ENCODE measurements around the gene RAI1.

The RAI1 gene

DNA sequence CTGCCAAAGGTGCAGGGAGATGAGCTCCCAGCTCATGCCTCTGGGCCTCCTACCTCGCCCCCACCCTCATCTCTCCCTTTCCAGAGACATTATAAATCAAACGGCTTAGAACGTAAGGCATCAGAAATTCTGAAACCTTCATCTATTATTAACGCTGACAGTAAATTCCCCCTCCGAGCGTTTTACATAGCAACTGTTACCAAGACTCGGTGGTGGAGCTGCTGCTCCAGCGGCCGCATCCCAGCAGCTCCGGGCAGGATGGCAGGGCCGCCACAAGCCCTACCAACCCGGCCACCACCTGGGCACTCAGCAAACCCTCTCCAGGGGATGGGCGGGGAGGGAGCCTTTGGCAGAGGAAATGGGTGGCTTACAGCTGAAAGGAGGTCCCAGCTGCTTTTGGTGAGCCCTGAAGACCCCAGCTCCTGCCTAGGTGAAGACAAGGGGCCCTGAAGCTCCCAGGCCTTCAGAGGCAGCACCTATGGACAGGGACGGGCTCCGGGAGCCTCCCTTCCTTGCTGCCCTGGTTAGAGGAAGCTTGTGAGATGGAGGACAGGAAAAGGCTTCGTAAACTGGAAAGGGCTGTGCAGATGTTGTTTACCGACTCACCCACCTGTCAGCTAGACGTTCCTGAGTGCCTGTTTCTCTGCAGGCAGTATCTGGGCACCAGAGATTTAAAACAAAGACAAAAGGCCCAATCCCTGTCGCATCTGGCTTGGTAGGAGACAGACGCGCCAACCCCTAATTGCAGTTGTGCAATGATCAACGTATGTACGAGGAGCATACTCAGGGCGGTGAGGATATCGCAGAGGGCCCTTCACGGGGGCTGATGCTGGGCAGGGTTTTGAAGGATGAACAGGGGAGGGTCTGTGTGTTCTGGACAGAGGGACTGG, 76.9 kb downstream of the RAI1 start:
- Mint-ChIP-seq H3K27ac (peak overlapping the region; percentile 81), H3K4me3 (peak overlapping the region; percentile 76), H3K36me3 (no peaks in the 10 kb centered on the region), H3K9me3 (ENCODE audit: low read depth) (no peaks in the 10 kb centered on the region), H3K27me3 (no peaks in the 10 kb centered on the region), H3K4me1 (ENCODE audit: low read depth) (peaks cover 58% of the 10 kb centered on the region)

GRCh38 chr17:17758941-17759563, 77.8 kb downstream of the RAI1 start:
- H3K4me1 Mint-ChIP-seq (ENCODE audit: low read depth): peaks cover 58% of the 10 kb centered on the region
- H3K9me3 Mint-ChIP-seq (ENCODE audit: low read depth): no peaks in the 10 kb centered on the region
- H3K4me3 Mint-ChIP-seq: no peak overlapping the region
- H3K27me3 Mint-ChIP-seq: no peaks in the 10 kb centered on the region
- H3K27ac Mint-ChIP-seq: peak overlapping the region; percentile 61
- no peaks in the 10 kb centered on the region for H3K36me3 Mint-ChIP-seq

DNA sequence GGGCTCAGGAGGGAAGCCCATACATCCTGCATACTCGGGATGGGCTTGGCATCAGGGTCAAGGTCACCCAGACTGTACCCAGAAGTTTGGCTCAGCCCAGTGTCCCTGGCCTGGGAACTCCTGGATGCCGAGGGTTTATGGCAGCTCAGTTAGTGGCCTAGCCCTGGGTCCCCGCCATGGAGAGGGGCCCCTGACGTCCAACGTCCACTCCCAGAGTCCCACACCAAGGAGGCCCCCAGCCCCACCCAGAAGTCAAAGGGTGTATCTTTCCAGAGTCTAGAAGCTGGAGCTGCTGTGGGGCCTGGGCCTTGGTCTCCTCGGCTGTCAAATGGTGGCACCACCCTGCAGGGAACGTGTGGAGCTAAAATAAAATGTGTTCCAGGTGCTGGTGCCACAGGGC, 79.1 kb downstream of the RAI1 start:
- no peaks in the 10 kb centered on the region for H3K36me3 Mint-ChIP-seq
- no peak overlapping the region for H3K4me3 Mint-ChIP-seq
- H3K27ac Mint-ChIP-seq: no peak overlapping the region
- peaks cover 54% of the 10 kb centered on the region for H3K4me1 Mint-ChIP-seq (ENCODE audit: low read depth)
- no peaks in the 10 kb centered on the region for H3K27me3 Mint-ChIP-seq
- no peaks in the 10 kb centered on the region for H3K9me3 Mint-ChIP-seq (ENCODE audit: low read depth)

DNA sequence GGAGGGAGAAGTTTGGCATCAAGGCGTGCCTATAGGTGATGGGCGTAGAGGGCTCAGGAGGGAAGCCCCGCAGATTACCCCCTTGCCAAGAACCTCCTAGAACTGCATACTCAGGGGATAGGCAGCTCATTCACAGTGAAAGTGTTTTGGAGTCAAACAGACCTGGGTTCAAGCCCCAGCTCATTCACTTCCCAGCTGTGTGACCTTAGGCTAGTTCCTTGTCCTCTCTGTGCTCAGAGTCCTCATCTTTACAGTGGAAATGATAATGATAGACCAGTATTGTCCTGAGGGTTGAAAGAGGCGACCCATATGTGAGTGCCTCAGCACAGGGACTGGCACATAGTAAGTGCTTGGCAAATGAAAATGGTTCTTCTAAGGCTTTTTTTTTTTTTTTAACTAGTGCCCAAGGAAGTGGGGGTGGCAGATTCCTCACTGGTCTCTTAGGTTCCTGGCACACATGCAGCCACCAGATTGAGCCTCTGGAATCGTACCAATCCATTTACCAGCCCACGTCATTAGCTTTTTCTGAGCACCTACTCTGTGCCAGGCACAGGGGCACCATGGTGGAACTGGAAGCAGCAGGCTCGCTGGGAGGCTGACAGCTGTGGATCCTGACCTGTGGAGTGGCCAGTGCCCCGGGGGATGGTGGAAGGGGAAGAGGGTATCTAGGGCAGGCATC, 79.8 kb downstream of the RAI1 start:
- peaks cover 53% of the 10 kb centered on the region for H3K4me1 Mint-ChIP-seq (ENCODE audit: low read depth)
- no peak overlapping the region for H3K27ac Mint-ChIP-seq
- H3K27me3 Mint-ChIP-seq: no peaks in the 10 kb centered on the region

GRCh38 chr17:17761894-17762743, 80.9 kb downstream of the RAI1 start:
- H3K4me1 Mint-ChIP-seq (ENCODE audit: low read depth): peaks cover 51% of the 10 kb centered on the region
- no peak overlapping the region for H3K27ac Mint-ChIP-seq
- H3K36me3 Mint-ChIP-seq: no peaks in the 10 kb centered on the region
- H3K4me3 Mint-ChIP-seq: no peak overlapping the region
- no peaks in the 10 kb centered on the region for H3K9me3 Mint-ChIP-seq (ENCODE audit: low read depth)
- no peaks in the 10 kb centered on the region for H3K27me3 Mint-ChIP-seq

More for the DNA sequence above, 79.8 kb downstream of the RAI1 start:
- H3K9me3 Mint-ChIP-seq (ENCODE audit: low read depth): no peaks in the 10 kb centered on the region
- H3K4me3 Mint-ChIP-seq: no peak overlapping the region
- H3K36me3 Mint-ChIP-seq: no peaks in the 10 kb centered on the region

DNA sequence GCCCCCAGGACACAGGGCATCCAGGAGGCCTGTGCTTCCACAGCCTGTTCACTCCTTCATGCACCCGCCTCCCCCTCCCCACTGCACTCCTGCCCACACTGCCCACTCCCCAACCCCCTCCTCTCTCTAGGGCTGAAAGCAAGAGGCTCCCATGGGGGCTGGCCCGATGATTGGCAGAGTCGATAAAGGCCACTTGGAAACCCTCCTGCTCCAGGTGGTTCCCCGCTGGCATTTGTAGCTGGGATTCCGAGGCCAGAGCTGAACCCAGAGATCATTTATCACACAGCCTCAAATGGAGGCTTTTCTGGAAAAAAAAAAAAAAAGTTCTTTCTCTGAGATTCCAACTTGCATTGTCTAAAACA, 81.5 kb downstream of the RAI1 start:
- no peaks in the 10 kb centered on the region for H3K27me3 Mint-ChIP-seq
- peaks cover 46% of the 10 kb centered on the region for H3K4me1 Mint-ChIP-seq (ENCODE audit: low read depth)
- H3K4me3 Mint-ChIP-seq: no peak overlapping the region
- no peak overlapping the region for H3K27ac Mint-ChIP-seq
- H3K36me3 Mint-ChIP-seq: no peaks in the 10 kb centered on the region
- no peaks in the 10 kb centered on the region for H3K9me3 Mint-ChIP-seq (ENCODE audit: low read depth)

GRCh38 chr17:17763136-17763535, 81.9 kb downstream of the RAI1 start:
- H3K4me1 Mint-ChIP-seq (ENCODE audit: low read depth): peaks cover 42% of the 10 kb centered on the region
- no peaks in the 10 kb centered on the region for H3K27me3 Mint-ChIP-seq
- no peaks in the 10 kb centered on the region for H3K9me3 Mint-ChIP-seq (ENCODE audit: low read depth)
- H3K4me3 Mint-ChIP-seq: no peak overlapping the region
- H3K36me3 Mint-ChIP-seq: no peaks in the 10 kb centered on the region
- H3K27ac Mint-ChIP-seq: no peak overlapping the region

GRCh38 chr17:17763734-17764133, 82.5 kb downstream of the RAI1 start:
- peaks cover 36% of the 10 kb centered on the region for H3K4me1 Mint-ChIP-seq (ENCODE audit: low read depth)
- no peaks in the 10 kb centered on the region for H3K36me3 Mint-ChIP-seq
- no peak overlapping the region for H3K4me3 Mint-ChIP-seq
- no peaks in the 10 kb centered on the region for H3K9me3 Mint-ChIP-seq (ENCODE audit: low read depth)
- peak overlapping the region; percentile 73 for H3K27ac Mint-ChIP-seq
- no peaks in the 10 kb centered on the region for H3K27me3 Mint-ChIP-seq

GRCh38 chr17:17765359-17766076, 84.3 kb downstream of the RAI1 start:
- Mint-ChIP-seq H3K27ac (peak overlapping the region; percentile 50), H3K4me1 (ENCODE audit: low read depth) (peaks cover 33% of the 10 kb centered on the region)

GRCh38 chr17:17766077-17766743, 85.0 kb downstream of the RAI1 start:
- peak overlapping the region; percentile 68 for H3K27ac Mint-ChIP-seq
- H3K36me3 Mint-ChIP-seq: no peaks in the 10 kb centered on the region
- no peak overlapping the region for H3K4me3 Mint-ChIP-seq
- H3K9me3 Mint-ChIP-seq (ENCODE audit: low read depth): no peaks in the 10 kb centered on the region
- peaks cover 34% of the 10 kb centered on the region for H3K4me1 Mint-ChIP-seq (ENCODE audit: low read depth)
- H3K27me3 Mint-ChIP-seq: no peaks in the 10 kb centered on the region

More at GRCh38 chr17:17765359-17766076, 84.3 kb downstream of the RAI1 start:
- H3K9me3 Mint-ChIP-seq (ENCODE audit: low read depth): no peaks in the 10 kb centered on the region
- H3K36me3 Mint-ChIP-seq: no peaks in the 10 kb centered on the region
- H3K27me3 Mint-ChIP-seq: no peaks in the 10 kb centered on the region
- peak overlapping the region; percentile 5 for H3K4me3 Mint-ChIP-seq

GRCh38 chr17:17766744-17767120, 85.5 kb downstream of the RAI1 start:
- peak overlapping the region; percentile 68 for H3K27ac Mint-ChIP-seq
- H3K9me3 Mint-ChIP-seq (ENCODE audit: low read depth): no peaks in the 10 kb centered on the region
- H3K27me3 Mint-ChIP-seq: no peaks in the 10 kb centered on the region
- H3K4me3 Mint-ChIP-seq: no peak overlapping the region
- H3K4me1 Mint-ChIP-seq (ENCODE audit: low read depth): peaks cover 34% of the 10 kb centered on the region
- no peaks in the 10 kb centered on the region for H3K36me3 Mint-ChIP-seq

DNA sequence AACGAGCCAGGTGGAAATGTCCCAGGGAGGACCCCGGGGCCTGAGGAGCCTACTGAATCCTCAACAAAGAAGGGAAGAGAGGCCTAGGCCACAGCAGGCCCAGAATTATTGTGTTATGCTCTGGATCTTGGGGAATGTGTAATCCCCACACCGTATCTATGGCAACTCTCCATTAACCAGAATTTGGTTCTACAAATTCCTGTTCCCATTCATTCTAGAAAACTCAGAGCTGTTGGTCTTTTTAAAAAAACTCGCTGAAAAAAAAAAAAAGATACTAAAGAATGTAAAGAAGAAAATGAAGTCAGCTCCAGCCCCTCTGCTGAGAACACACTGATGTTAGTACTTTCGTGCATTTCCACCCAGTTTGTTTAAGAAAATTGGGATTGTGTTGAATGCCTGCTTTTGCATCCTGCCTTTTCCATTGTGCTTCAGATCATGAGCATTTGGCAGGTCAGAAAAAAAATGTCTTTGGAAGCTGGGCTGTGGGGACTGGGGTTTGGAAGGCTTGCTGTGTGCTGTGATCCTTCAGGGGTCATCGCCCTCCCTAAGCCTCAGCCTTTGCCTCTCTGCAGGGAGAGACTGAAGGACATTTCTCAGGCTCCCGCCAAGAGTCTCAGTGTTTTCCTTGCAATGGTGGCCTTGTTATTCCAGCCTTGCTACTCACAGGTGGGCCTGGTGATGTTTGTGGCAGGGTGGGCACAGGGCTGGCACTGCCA, 86.1 kb downstream of the RAI1 start:
- H3K36me3 Mint-ChIP-seq: no peaks in the 10 kb centered on the region
- no peak overlapping the region for H3K27ac Mint-ChIP-seq
- no peaks in the 10 kb centered on the region for H3K27me3 Mint-ChIP-seq
- no peaks in the 10 kb centered on the region for H3K9me3 Mint-ChIP-seq (ENCODE audit: low read depth)
- H3K4me3 Mint-ChIP-seq: no peak overlapping the region
- peaks cover 33% of the 10 kb centered on the region for H3K4me1 Mint-ChIP-seq (ENCODE audit: low read depth)

DNA sequence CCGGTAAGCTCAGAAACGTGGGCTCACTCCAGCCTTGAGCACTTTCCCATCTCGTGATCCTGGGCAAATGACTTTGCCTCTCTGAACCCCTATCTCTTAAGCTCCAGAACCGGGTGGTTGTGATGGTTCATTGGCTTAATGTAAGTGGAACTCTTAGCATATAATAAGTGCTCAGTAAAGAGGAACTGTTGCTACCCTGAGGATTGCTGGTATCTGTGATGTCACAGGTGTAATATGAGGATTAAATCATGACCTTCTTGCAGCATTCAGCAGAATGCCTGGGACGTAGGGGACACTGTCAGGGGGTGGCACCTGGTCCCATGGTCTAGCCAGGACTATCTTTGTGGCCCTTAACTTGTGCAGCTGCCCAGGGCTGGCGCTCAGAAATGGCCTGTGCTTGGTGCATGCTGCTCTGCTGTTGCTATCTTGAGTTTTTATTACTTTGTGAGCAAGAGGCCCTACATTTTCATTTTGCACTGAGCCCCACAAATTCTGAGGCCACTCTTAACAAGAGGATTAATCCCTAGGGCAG, 86.7 kb downstream of the RAI1 start:
- Mint-ChIP-seq H3K27ac (no peak overlapping the region), H3K4me1 (ENCODE audit: low read depth) (peaks cover 34% of the 10 kb centered on the region), H3K27me3 (no peaks in the 10 kb centered on the region)

More for the DNA sequence above, 86.7 kb downstream of the RAI1 start:
- H3K9me3 Mint-ChIP-seq (ENCODE audit: low read depth): no peaks in the 10 kb centered on the region
- no peak overlapping the region for H3K4me3 Mint-ChIP-seq
- no peaks in the 10 kb centered on the region for H3K36me3 Mint-ChIP-seq

Data from activated naive CD8-positive, alpha-beta T cell (primary cell).